Measurements from ENCODE around the gene PTP4A1.

The PTP4A1 gene

GRCh38 chr6:63543982-63544381, 28.3 kb upstream of the PTP4A1 start:
- TF ChIP-seq GATA3 (IDR thresholded peaks at IDR 0.05; ENCODE audit: low read depth, low read length), result no peak
- no peak for TF ChIP-seq GATA2 (IDR thresholded peaks at IDR 0.05; ENCODE audit: low read depth, low read length)

GRCh38 chr6:63546236-63546635, 26.0 kb upstream of the PTP4A1 start:
- TF ChIP-seq GATA3 (IDR thresholded peaks at IDR 0.05; ENCODE audit: low read depth, low read length) (no peak), GATA2 (IDR thresholded peaks at IDR 0.05; ENCODE audit: low read depth, low read length) (no peak)

GRCh38 chr6:63546697-63547096, 25.6 kb upstream of the PTP4A1 start:
- no peak for TF ChIP-seq GATA2 (IDR thresholded peaks at IDR 0.05; ENCODE audit: low read depth, low read length)
- TF ChIP-seq GATA3 (IDR thresholded peaks at IDR 0.05; ENCODE audit: low read depth, low read length), result no peak

- TF ChIP-seq GATA2 (IDR thresholded peaks at IDR 0.05; ENCODE audit: low read depth, low read length) (no peak), GATA3 (IDR thresholded peaks at IDR 0.05; ENCODE audit: low read depth, low read length) (no peak)
These were observed 23.2 kb upstream of the PTP4A1 start for GRCh38 chr6:63549076-63549475.

- TF ChIP-seq GATA2 (IDR thresholded peaks at IDR 0.05; ENCODE audit: low read depth, low read length) (no peak), GATA3 (IDR thresholded peaks at IDR 0.05; ENCODE audit: low read depth, low read length) (no peak)
These were observed 19.1 kb upstream of the PTP4A1 start for GRCh38 chr6:63553208-63553607.

- TF ChIP-seq GATA2 (IDR thresholded peaks at IDR 0.05; ENCODE audit: low read depth, low read length) (no peak), GATA3 (IDR thresholded peaks at IDR 0.05; ENCODE audit: low read depth, low read length) (no peak)
These were observed 18.4 kb upstream of the PTP4A1 start for GRCh38 chr6:63553900-63554299.

- TF ChIP-seq GATA3 (IDR thresholded peaks at IDR 0.05; ENCODE audit: low read depth, low read length) (no peak), GATA2 (IDR thresholded peaks at IDR 0.05; ENCODE audit: low read depth, low read length) (no peak)
These were observed 17.5 kb upstream of the PTP4A1 start for GRCh38 chr6:63554782-63555181.

GRCh38 chr6:63556369-63556768, 15.9 kb upstream of the PTP4A1 start:
- no peak for TF ChIP-seq GATA2 (IDR thresholded peaks at IDR 0.05; ENCODE audit: low read depth, low read length)
- TF ChIP-seq GATA3 (IDR thresholded peaks at IDR 0.05; ENCODE audit: low read depth, low read length), result no peak

GRCh38 chr6:63558278-63558677, 14.0 kb upstream of the PTP4A1 start:
- no peak for TF ChIP-seq GATA3 (IDR thresholded peaks at IDR 0.05; ENCODE audit: low read depth, low read length)
- TF ChIP-seq GATA2 (IDR thresholded peaks at IDR 0.05; ENCODE audit: low read depth, low read length), result no peak

GRCh38 chr6:63560801-63561287, 11.4 kb upstream of the PTP4A1 start:
- no peak for TF ChIP-seq GATA2 (IDR thresholded peaks at IDR 0.05; ENCODE audit: low read depth, low read length)
- TF ChIP-seq GATA3 (IDR thresholded peaks at IDR 0.05; ENCODE audit: low read depth, low read length), result no peak

- no peak for TF ChIP-seq GATA2 (IDR thresholded peaks at IDR 0.05; ENCODE audit: low read depth, low read length)
These were observed 11.0 kb upstream of the PTP4A1 start for GRCh38 chr6:63561288-63561687.

GRCh38 chr6:63563235-63563634, 9.0 kb upstream of the PTP4A1 start:
- TF ChIP-seq GATA3 (IDR thresholded peaks at IDR 0.05; ENCODE audit: low read depth, low read length) (no peak), GATA2 (IDR thresholded peaks at IDR 0.05; ENCODE audit: low read depth, low read length) (no peak)

- TF ChIP-seq GATA2 (IDR thresholded peaks at IDR 0.05; ENCODE audit: low read depth, low read length), result no peak
- TF ChIP-seq GATA3 (IDR thresholded peaks at IDR 0.05; ENCODE audit: low read depth, low read length), result no peak
These were observed 7.1 kb upstream of the PTP4A1 start for GRCh38 chr6:63565058-63565726.

- TF ChIP-seq GATA2 (IDR thresholded peaks at IDR 0.05; ENCODE audit: low read depth, low read length) (no peak), GATA3 (IDR thresholded peaks at IDR 0.05; ENCODE audit: low read depth, low read length) (no peak)
These were observed 6.3 kb upstream of the PTP4A1 start for GRCh38 chr6:63565727-63566596.

GRCh38 chr6:63567966-63568365, 4.3 kb upstream of the PTP4A1 start:
- no peak for TF ChIP-seq GATA2 (IDR thresholded peaks at IDR 0.05; ENCODE audit: low read depth, low read length)
- no peak for TF ChIP-seq GATA3 (IDR thresholded peaks at IDR 0.05; ENCODE audit: low read depth, low read length)

Data from SH-SY5Y (cell line).